Stimulated activated CD8-positive, alpha-beta memory T cell treated with anti-CD3 and anti-CD28 coated beads, Interleukin-2, amount 100 ng/mL, for 1 hour (primary cell): ENCODE data around the gene ASB6.
"Not testable (repeated sequence)": the region's sequence is repeated elsewhere in the genome, so short reads cannot be mapped to it uniquely, and the experiment has no call there.

Experiments used
- DNase-seq, 2 donors: peaks; one replicate each; pipeline ENCODE4 v3.0.0-alpha.2; 2020; ENCODE audit warnings: low read depth in 2 of 2

ASB6 gene

GRCh38 chr9:129608561-129609481, 33.1 kb downstream of the ASB6 start:
- no peak for DNase-seq

DNA sequence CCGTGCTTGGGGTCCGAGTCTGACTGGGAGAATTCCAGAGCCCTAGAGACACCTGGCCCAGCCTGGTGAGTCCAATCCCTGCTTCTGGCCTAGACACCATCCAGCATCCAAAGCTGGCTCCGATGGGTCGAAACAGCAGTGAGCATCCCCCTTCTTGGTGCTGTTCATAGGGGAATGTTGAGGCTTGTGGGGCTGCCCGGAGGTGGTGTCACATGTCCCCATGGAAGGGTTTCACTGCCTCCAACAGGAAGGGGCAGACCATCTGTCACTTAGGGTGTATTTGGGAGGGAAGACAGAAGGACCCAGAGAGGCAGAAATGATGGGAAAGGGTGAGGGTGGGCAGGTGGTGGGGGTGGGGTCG, 34.9 kb downstream of the ASB6 start:
- no peak for DNase-seq

DNA sequence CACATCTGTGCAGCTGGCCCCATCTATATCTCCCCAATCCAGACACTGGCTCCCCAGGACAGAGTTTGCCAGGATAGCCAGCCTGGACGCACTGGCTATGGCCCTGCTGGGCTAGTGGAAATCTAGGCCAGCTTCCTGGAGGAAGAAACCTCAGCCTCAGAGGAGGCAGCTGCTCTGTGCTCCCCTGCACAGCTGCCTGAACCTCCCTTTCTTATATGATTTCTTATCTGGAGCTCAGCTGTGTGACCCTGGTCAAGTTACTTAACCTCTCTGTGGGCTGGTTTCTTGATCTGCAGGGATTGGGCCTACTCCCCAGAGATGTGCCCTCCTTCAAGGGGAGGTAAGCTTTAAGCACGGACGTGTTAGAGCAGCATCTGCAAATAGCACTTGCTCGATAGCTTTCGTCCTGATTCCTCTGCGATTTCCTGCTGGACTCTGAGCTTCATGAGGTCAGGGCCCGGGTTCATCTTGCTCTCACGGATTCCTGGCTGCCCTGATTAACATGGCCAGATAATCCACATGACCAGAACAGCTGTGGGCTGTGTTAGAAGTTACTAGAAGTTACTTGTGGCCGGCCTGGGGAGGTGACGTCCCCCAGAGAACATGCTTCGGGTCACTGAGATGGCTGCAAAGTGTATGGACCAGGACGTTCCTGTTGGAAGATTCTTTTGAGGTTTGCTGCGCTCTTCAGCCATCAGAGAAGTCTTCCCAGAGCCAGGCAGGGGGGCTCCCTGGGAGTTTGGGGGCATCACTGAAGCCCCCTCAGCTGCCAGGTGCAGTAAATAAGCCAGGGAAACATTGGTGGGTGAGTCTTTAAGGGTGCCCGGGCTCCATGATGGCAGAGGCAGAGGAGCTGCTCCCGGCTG, 35.6 kb downstream of the ASB6 start:
- no peak for DNase-seq

GRCh38 chr9:129604766-129605163, 37.2 kb downstream of the ASB6 start:
- DNase-seq: no peak

DNA sequence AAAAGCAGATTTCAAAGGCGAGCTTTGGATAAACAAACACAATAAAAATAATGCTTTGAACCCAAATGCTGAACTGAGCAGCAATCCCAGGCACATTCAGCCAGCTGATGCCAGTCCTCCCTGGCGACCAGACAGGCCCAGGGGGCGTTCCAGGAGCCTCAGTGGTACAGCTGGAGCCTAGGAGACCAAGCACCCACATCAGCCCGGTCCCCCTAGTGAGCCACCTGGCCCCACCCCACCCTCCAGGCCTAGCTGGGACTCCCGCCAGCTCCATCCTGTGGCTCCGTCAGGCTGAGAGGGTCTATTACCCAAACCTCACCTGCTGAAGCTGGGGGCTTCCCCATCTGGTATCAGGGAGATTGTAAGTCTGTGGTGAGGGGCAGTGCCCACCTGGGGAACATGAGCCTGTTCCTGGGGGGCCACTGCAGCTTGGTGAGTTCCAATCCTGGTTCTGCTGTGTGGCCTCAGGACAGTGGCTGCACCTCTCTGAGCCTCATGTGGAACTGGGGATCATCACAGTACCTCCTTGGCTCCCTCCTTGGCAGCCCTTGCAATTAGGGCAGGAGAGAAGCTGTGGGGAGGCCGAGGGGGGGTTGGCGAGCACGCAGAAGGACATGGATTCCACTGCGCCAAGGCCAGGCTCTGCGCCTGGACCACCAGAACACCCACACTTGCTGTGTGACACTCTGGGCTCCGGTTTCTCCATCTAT, 37.7 kb downstream of the ASB6 start:
- DNase-seq: no peak

GRCh38 chr9:129602598-129603415, 39.1 kb downstream of the ASB6 start:
- no peak for DNase-seq

DNA sequence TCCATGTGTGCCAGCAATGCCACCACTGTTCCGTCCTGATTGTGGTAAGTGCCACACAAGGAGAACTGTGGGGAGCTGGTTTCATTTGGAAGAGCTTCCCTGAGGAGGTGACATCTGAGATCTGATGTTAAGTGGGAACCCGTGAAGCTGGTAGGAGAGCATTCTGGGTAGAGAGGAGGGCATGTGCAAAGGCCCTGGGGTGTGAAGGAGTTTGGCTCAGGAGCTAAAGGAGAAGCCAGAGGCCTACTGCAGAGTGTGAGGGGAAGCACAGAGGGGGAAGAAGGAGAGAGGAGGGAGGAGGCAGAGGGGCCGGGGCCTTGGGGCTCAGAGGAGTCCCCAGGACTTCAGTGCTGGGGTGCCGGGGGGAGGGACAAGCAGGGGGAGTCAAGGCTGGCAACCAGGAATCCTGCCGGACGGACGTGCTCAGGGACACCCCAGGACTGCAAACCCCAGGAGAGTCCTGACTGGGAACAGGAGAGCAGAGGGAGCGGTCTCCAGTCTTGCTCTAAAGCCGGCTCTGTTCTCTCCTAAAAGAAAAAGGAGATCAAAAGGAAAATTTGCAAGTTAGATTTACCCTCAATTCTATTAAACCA, 40.8 kb downstream of the ASB6 start:
- DNase-seq: no peak

DNA sequence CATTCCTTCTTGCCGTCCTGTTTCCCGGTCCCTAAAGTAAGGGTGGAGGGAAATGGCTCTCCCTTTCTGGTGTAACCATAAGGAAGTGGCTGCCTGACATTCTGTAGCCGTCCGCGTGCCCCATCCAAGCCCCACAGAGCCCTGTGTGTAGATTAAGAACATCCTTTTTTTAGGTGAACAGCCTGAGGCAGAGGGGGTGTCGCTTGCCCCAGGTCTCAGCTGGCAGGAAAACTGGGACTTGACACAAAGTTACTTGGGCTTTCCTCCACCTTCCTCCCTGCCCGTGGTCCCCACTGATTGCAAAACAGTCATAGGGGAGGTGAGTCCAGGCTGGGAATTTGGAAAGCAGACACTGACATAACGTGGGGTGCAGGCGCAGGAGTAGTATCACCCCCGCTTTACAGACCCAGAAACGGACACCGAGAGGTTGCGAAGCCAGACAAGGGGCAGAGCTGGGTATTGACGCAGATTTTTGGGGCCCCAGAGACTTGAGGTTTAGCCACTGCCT, 43.8 kb downstream of the ASB6 start:
- no peak for DNase-seq

DNA sequence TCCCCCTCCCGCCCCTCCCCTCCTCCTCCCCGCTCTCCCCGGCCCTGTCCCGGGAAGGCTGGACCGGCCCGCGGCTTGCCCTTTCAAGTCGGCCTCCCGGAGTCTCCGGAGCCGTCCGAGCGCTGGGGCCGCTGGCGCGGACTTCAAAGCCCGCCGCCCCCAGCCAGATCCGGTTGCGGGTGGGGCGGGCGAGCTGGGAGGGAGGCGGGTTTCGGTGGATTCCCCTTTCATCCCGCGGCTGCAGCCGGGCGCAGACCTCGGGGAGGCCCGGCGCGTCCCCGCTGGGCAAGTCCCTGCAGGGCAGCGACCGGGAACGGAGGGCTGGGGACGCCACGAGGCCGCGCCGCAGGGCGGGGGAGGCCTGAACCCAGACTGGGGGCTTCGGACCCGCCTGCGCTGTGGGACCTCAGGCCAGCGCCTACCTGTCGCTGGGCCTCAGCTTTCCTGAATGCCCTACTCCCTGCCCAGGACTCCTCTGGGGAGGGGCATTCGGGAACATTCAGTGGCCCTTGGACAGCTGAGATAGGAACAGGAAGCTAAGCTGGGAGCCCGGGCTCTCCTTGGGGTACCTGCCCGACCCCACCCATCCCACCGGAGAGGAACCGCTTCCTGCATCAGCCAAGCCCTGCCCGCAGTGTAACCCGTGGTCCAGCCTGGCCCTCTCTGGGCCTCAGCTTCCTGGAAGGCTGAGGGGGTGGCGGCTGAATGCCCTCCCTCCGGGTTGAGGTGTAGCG, 44.4 kb downstream of the ASB6 start:
- no peak for DNase-seq

GRCh38 chr9:129596541-129597331, 45.2 kb downstream of the ASB6 start:
- no peak for DNase-seq

DNA sequence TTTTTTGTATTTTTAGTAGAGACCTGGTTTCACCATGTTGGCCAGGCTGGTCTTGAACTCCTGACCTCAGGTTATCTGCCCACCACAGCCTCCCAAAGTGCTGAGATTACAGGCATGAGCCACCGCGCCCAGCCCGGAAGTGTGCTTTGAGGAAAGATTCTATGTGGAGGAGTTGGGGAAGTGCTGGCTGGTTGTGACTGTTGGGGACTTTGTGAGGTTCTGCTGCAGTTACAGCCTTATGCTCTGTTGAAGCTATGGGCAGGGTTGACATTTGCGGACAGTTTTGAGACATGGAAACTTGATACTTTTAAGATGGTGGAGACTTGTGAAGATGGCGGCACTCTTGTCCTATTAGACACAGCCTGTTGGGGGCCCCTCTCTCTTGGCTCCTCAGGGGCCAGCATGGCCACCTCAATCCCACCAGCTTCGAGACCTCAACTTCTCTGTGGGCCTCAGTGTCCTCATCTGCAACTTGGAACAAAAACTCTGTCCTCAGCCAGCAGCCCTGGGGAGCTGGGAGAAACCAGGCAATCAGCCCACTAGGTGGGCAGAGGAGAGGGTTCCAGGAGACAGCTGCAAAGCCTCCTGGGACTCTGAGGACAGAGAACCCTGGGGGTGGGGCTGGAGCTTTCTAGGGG, 45.9 kb downstream of the ASB6 start:
- DNase-seq: no peak

GRCh38 chr9:129595311-129595741, 46.6 kb downstream of the ASB6 start:
- no peak for DNase-seq

DNA sequence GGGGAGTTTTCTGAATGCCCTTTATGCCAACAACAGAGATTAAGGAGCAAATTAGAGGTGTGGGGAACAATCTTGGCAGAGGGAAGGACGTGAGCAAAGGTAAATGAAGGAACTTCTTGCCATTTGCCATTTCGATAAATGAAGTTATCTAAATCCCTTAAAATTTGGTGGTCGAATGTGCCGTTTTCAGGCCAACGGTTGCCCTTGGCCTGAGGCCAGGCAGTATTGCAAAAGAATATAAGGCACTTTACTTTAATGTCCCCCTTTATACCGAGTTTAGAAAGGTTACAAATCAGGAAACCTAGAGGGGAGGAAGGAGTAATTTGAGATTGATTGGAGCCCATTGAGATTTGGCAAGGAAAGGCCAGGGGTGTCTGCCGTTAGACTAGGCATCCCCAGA, 47.3 kb downstream of the ASB6 start:
- DNase-seq: no peak

DNA sequence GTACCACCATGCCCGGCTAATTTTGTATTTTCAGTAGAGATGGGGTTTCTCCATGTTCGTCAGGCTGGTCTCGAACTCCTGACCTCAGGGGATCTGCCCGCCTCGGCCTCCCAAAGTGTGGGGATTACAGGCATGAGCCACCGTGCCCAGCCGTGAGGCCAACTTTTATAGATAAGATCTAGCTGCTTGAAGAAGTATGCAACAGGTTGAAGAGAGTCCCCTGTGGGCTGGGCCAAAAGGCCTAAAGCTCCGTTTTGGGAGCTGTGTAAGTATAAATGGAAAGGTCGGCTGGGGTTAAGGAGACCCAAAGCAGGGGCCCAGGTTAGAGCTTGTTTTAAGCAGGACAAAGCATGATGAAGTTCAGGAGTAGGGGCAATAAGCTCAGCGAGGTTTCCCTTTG, 49.2 kb downstream of the ASB6 start:
- DNase-seq: not testable (repeated sequence)

DNA sequence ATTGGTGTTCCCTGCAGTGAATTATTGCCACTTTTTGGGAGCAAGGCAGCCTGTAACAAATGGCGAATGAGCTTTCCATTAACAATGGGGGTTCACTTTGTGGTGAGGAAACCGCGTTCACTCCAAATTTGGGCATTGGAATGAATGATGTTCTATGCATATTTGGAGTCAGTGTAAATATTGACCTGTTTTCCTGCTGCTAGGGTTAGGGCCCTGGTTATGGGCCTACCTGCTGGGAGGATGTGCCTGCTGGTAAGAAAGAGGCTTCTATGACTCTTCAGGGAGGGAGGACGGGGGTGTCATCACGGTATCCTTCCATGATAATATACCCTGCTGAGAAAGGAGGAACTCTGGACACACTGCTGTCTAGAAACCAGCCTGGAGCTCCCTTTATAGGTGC, 50.0 kb downstream of the ASB6 start:
- DNase-seq: no peak

DNA sequence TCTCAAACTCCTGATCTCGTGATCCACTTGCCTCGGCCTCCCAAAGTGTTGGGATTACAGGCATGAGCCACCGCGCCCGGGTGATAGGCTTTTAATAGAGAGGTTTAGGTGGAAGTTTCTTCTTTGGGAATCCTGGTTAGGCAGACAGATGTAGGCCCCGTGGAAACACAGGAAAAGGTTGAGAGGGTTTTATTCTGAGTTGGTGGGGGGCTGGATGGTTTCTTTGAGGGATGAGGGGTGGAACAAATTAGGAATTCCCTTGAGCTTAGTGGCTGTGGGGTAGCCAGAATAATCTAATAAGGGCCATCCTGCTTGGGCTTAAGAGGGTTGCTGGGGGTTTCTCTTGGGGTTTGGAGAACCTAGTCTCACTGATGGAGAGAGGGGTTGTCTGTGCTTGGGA, 51.5 kb downstream of the ASB6 start:
- no peak for DNase-seq

- no peak for DNase-seq
Measured at GRCh38 chr9:129587487-129588262, 54.3 kb downstream of the ASB6 start.

DNA sequence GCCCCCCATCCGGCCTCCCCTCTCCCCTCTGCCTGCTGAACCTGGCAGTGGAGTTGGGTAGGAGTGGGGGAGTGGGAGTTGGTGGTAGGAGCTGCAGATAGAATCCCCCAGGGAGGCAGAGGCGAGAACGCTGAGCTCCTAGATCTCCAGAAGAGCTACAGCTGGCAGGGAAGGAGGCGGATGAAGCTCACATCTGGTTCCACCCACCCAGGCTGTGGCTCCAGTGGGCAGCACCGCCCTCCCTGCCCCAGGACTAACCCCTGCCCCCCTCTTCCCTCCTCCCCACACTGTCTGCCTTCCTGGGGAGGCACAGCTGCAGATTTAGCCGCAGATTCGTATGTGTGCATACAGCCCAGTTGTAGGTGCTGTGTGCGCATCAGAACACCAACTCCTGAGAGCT, 55.3 kb downstream of the ASB6 start:
- DNase-seq: no peak
